Activated gamma-delta T cell treated with Interleukin-2 at 50 U/mL for 16 hours (primary cell): Measurements from ENCODE around the gene TMC3.
A peak's percentile ranks its signal among the peaks of the same experiment; 100 is the strongest.

Source experiments
- DNase-seq: peaks from one replicate; pipeline ENCODE4 v3.0.0-alpha.2; 2020

The TMC3 gene

DNA sequence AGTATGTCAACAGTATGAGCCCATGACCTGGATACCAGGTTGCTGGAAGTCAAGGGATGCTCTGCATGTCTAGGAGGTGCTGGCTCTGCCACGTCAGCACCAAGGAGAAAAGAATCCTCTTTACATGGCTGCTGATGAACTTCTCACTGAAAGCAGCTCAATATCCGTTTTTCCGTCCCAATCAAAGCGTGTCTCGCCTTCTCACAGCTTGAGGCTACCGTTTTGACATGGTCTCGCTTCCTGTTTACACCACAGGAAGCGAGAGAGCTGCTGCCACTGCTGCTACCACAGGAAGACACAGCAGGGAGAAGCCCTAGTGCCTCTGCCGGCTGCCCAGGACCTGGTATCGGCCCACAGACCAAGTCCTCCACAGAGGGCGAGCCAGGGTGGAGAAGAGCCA, 77.3 kb downstream of the TMC3 start:
- DNase-seq = peak; percentile 77

DNA sequence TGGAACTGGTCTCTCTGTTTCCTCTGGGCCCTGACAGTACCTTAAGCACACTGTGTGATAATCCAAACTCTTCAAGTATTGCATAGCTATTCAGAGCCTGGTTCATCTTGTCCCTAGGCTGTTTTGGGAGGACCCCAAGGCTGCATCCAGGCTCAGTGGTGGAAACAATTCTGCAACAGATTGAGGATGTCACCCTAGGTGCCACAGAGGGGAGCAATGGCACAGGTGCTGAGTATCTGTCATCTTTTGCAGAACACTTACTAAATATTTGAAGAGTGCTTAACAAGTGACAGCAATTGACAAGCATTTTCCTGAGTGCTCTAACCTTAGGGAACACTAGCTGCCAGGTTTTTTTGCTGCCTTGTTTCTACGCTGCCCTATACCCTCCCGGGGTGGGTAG, 77.8 kb downstream of the TMC3 start:
- DNase-seq = no peak

DNA sequence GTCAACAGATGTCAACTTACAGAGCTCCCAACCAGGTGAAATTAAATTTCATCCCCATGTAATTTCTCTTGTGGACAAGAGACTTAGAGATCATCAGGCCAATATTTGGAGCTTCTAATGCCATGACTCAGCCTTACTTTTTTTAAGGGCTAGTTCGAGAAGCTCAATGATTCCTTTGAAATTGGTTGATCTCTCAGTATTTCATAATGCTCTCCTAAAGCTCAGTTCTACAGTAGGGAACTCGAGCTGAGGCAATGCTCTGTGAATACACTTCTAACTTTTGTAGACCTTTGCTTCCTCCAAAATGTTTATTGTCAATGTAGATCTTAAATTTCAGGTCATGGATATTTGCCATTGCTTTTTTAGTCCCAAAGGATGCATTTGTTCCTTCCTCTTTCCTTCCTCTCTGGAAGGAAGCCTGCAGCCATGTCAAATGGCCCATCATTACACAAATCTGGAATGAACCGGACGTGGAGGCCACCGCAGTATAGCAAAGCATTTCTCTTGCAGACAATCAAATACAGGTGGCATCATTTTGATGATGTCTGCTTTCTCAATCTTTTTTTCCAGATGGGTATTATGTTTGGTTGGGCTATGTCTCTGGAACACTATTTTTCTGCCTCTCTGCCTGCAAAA, 78.4 kb downstream of the TMC3 start:
- no peak for DNase-seq

DNA sequence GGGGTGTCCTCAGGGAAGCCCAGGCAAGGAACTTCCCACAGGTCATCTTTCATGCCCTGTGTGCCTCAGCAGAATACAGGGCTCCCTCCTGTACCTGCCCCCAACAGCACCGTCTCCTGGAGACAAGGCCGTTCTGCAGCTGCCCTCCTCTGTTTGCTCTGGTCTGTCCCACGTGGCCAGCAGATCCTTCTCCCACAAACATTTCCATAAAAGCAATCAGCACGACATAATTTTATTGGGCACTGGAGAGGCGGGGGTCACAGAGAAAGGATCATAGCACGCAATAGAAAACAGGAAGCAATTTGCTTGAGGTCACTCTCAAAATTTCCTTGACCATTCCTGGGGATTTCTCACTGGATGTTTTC, 79.5 kb downstream of the TMC3 start:
- no peak for DNase-seq

DNA sequence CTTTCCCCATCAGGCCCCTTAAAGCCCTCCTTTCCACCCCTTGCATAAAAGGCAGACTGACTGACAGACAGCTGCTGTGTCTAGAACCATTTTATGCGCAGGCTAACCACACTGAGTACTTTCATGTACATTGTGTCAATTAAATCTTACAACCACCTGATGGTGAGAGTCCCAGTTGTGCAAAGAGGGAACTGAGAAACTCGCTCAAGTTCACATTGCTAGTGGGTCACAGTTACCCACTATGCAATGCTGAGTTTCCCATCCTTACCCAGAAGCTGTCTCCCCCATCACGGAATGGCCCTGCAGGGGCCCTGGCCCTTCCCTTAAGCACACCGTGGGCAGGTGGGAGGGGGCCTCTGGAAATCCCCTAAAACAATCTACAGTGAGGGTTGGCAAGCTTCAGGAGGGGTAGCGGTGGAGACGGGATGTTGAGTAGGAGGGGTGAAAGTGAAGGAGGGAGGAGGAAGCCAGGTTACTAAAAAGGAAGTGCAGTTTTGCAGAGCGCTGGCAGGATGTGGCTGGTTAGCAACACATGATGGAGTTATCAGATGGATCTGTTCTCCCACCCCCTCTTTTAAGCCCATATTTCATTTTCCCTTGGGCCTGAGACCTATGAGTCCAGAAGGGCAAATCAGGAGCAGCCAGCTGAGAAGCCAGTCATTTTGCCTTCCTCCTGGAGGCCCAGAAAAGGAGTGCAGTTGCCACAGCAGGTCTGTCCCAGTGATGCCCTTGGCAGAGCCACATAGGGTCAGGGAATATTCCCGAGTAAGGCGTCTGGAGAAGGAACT, 80.1 kb downstream of the TMC3 start:
- peak; percentile 73 for DNase-seq

DNA sequence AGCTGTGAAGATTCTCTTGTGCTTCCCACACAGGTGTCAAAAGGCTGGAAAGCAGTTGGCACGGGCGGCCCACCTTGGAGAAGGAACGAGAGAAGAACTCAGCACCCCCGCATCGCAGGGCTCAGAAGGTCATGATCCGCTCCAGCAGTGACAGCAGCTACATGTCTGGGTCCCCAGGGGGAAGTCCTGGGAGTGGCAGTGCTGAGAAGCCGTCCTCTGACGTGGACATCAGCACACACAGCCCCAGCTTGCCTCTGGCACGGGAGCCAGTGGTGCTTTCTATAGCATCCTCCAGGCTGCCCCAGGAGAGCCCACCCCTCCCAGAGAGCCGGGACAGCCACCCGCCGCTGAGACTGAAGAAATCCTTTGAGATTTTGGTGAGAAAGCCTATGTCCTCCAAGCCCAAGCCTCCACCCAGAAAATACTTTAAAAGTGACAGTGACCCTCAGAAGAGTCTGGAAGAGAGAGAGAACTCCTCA, 81.5 kb downstream of the TMC3 start:
- DNase-seq = no peak

DNA sequence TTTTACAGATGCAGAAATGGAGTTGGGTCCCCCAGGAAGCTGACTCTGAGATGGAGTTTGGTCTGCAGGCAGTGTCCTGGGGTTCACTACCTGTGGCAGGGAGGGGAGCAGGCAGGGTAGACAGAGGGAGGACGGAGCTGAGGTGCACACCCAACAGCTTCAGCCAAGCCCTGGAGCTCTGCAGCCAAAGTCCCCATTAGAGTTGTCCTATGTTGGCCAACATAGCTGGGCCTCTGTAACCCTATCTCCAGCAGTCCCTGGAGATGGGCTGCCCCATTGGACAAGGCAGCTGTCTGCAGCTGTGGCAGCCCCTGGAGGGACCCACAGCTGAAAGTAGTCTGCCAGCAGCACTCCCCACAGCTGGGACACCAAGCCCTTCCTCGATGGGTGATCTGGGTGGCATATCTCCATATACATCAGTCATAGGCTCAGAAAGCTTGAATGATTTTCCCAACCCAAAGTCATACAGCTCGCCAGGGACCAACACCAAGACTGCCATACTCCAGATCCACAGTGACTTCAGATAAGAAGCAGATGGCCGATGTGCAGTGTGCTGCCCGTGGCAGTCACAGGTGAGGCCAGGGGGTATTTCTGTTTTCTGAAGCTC, 82.0 kb downstream of the TMC3 start:
- DNase-seq = no peak

DNA sequence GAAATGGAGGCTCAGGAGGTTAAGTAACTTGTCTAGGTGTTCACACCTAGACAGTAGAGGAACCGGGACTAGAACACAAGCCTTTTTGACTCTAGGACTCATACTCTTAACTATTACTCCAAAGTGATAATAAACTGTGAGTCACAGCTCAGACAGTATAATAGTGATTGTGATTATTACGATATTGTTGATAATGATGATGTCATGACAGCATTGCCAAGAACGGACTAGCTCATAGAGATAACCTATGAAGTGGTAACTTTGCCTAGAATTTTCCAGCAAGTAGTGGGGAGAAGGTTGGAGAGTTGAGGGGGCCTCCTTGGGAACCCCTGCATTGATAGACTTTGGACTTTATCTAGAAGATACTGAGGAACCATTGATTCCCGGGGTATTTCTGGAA, 84.1 kb downstream of the TMC3 start:
- no peak for DNase-seq

DNA sequence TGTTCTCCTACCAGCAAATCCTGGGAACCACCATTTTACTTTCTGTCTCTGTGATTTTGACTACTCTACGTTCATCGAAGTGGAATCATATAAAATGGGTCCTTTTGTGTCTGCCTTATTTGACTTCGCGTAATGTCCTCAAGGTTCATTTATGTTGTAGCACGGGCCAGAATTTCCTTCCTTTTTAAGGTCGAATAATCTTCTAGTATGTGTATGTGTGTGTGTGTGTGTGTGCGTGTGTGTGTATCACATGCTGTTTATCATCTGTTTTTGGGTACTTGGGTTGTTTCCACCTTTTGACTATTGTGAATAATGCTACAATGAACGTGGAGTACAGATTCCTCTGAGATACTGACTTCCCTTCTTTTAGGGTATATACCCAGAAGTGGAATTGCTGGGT, 85.4 kb downstream of the TMC3 start:
- DNase-seq = no peak

DNA sequence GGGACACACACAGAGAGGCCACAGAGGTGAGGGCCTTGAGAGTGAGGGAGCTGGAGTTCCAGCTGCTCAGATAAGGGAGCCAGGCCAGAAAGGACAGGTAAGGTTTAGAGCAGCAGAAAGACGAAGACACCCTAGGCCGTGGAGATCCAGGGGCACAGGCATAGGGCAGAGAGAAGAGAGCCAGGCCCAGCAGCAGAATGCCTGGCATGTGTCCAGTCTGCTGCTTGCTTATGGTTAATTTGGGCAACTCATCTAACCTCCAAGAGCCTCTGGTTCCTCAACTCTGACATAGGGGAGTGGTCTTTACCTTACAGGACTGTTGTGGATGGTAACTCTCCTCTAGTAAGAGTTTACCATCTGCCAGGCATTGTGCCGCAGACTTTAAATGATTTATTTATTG, 86.0 kb downstream of the TMC3 start:
- no peak for DNase-seq

DNA sequence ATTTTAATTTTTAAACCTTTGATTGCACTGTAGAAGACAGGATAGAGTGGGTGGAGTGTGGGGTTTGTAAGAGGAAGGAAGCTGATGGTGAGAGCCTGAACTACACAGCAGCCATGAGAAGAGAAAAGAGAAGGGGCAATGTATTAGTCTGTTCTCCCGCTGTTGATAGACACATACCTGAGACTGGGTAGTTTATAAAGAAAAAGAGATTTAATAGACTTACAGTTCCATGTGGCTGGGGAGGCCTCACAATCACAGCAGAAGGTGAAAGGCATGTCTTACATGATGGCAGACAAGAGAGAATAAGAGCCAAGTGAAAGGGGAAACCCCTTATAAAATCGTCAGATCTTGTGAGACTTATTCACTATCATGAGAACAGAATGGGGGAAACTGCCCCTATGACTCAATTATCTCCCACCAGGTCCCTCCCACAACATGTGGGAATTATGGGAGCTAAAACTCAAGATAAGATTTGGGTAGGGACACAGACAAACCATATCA, 87.3 kb downstream of the TMC3 start:
- DNase-seq = no peak

DNA sequence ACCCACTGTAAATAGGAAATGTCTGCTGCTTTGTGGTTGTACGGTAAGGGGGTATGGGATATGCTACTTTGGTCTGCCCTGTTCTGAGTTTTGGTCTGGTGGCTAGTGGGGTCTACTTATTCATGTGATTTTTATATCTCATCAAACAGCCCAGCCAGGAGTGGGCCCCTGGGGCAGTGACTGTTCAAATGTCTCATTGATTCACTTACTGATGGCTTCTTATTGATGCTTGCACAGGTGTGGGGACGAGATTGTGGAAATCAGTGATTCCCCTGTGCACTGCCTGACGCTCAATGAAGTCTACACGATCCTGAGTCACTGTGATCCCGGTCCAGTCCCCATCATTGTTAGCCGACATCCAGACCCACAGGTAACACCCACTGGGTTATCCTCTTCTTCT, 88.6 kb downstream of the TMC3 start:
- DNase-seq = no peak

DNA sequence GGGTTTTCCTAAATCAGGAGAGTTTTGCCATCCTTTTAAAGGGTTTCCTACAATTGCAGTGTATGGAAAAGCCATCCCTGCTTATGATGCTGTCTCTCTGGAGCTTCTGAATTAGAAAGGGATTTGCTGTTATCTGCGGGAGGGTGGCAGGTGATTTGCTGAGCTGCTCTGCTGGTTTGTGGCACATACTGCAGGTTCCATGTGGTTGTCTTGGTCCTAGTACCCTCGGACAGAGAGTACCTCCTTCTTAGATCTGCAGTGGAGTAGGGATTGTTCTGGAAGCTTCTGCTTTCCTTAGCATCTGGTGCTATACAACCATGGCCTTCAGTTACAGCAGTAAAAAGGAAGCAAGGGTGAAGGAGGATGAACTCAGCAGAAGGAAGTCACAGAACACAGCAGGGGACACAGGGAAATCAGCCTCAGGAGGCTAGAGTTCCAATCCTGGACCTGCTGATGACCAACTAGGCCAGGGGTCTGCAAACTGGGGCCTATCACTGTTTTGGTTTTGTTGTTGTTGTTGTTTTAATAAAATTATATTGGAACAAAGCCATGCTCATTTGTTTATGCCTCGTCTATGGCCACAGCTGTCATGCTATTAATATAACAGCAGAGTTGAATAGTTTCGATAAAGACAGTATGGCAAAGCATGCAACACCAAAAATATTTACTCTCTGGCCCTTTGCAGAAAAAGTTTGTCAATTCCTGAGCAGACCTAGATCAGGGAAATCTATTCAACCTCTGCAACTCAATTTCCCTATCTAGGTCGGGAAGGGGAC, 89.6 kb downstream of the TMC3 start:
- DNase-seq = no peak

DNA sequence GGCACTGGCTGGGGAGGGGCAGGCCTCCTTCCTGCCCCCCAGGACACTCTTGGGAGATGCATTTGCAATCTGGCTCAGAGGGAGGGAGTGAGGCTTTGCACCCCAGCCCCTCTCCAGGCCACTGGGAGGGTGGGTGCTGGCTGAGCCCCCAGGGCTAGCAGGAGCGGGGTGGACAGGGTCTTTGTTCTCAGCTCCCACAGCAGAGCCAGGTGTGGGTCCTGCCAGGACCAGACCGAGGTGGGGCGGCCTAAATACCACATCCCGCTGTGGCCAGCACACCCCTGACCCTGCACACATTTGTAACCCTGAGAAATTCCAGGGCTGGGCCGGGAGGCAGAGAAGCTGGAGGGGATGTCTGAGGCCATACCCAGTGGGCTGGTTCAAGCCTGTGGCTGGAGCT, 91.1 kb downstream of the TMC3 start:
- DNase-seq = no peak

DNA sequence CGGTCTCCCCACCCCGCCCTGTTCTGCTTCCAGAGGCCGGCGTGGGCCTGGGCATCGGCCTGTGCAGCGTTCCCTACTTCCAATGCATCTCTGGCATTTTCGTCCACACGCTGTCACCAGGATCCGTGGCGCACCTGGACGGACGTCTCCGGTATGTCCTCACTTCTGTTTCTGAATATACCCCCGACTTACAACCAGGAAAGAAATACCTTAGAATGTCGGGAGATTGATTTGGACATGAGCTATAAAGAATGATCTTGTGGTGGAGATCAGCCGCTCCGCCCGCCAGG, 91.5 kb downstream of the TMC3 start:
- DNase-seq = no peak

DNA sequence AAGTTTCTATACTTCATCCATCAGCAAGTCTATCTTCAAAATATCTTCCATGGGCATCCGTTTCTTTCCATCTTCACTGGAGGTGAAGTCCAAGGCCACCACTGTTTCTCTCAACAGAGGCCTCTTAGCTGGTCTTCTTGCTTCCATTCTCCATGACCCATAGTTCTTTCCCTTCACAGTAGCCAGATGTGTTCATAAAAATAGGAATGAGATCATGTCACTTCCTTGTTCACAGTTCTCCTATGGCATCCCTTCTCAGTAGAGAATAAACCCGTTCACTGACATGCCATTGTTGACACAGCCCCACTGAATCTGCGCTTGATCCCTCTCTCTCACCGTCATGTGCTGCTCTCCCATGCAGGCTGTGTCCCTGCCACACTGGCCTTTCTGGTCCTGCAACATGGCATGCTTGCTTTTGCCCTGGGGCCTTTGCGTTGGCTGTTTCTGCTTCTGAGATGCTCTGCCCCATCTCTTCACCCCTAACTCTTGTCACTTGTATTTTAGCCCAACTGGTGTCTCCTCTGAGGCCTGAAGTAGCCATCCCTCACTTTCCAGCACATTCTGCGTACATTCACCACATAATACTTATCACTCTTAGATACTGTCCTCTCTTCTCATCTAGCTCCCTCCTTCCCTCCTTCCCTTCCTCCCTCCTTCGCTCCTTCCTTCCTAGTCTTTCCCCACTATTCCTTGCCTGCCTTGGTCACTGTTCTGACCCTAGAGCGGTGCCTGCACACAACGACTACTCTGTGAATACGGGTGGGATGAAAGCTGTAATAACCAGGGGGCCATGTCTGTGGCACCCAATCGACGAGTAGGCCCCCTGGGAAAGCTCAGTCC, 92.0 kb downstream of the TMC3 start:
- DNase-seq = no peak

DNA sequence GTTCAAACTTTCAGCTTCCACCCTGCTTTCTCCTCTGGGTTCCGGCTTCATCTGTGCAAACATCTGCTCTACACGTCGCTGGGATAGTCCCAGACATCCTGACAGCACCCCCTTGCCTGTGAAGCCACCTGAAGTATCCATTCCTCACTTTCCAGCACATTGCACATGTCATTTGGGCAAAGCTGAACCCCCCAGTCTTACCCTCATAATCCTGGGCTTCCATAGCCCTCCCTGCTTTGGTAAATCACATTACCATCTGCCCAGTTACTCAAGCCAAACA, 92.6 kb downstream of the TMC3 start:
- DNase-seq = no peak
